HG02885 (cell line): ENCODE data around the gene NCR2.

Source experiments
- ATAC-seq: cut with Tn5 transposase; IDR thresholded peaks from one replicate; pipeline ENCODE4 v1.9.1; 2021; ENCODE audit warnings: mild to moderate bottlenecking; ENCODE audit not compliant: unreplicated experiment, poor library complexity

NCR2 gene

DNA sequence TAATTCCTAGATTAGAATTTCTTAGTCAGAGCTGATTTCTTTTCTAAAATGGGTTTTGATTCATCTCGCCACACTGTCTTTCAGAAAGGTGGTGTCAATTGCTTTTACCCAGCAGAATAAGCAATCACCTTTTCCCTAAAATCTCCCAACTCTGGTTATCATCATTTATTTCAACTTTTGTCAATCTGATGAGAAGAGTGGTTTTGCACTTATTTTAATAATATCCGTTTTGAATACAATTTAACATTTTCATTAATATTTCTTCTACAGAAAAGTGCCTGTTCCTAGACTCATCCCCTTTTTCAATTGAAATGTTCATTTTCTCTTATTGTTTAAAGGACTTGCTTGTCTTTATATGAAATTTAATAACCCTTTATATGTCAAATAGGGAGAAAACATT, 8.2 kb upstream of the NCR2 start:
- no peak for ATAC-seq

DNA sequence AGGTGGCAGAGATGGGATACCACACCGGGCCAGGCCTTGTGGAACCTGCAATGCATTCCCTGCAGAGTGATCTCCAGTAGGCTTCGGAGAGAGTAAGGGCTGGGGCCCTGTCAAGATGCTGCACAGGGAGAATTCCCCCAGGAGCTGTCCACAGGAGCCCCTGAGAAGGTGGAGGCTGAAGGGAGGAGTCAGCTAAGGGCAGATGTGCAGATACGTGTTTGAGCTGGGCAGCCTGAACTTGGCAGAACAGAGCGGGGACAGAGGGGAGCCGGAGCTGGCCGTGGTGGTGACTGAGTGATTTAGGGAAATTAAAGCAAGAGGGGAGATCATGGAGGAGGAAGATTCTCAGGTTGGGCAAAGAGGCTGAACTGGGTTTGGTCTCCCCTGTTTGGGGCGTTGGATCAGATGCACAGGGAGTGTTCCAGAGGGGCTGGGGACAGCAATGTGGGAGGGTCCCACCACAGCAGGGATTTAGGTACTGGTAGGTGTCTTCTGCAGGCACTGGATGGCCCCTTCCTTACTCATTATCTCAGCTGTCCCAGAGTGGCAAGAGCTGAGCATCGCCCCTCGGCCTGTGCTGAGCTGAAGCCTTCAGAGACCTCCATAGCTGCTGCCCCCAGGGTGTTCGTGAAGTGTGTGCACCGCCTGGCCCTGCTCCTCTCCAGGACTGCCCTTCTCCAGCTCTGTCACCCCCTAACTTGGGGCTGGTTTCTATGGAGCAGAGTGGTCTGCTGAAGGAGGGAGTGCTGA, 3.8 kb upstream of the NCR2 start:
- ATAC-seq, result no peak

DNA sequence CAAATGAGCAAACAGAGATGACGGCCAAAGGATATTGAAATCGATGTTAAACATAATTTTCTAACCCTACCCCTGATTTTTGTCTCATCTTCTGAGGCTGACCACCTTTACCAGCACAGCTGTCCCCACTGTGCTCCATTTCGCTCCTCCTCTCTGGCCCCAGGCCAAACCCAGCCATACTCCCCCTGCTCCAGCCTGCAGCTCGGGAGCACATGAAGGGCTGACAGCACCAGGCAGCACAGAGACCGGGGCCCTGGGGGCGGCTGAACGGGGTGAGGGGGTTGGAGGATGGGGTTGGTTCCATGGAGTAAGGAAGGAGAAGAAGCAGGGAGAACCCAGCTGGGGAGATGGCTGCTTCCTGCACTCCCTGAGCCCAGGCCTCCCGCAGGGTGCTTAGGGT, 3.2 kb upstream of the NCR2 start:
- ATAC-seq, result no peak

DNA sequence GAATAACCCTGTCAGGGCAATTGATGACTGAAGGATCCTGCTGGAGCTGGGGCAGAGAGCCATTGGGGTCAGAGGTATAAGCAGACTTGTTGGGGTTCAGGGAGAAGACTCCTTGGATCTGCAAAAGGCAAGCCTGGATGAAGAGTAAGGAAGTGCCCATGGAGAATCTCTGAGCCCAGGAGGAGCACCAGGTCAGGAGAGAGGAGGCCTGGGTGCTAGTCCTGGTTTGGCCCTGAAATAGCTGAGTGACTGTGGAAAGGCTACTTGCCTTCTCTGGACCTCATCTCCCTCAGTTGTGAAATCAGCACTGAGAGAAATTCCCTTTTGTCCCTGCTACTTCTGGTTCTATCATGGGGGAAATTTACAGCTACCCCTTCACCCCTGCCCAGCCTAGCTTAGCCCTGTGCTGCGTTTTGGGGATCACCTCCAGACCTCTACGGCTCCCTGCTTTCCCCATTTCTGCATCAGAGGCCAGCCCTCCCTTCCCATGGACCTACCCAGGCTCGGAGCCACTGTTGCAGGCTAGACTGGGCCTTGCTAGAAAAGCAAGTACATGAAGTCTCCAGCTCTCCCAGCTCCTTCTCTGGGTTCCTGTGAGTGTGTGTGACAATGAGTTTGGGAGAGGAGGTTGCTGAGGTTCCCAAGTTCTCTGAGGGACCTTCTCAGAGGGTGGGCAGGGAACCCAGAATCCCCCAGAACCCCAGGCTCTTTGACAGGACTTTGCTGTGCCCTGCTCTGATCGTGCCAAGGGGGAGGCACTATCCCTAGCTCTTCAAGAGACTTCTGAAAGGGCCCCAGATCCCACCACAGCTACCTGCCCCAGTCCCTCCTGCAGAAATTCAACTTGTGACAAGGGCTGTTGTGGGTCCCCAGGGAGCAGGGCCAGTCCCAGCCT, 2.3 kb upstream of the NCR2 start:
- no peak for ATAC-seq

DNA sequence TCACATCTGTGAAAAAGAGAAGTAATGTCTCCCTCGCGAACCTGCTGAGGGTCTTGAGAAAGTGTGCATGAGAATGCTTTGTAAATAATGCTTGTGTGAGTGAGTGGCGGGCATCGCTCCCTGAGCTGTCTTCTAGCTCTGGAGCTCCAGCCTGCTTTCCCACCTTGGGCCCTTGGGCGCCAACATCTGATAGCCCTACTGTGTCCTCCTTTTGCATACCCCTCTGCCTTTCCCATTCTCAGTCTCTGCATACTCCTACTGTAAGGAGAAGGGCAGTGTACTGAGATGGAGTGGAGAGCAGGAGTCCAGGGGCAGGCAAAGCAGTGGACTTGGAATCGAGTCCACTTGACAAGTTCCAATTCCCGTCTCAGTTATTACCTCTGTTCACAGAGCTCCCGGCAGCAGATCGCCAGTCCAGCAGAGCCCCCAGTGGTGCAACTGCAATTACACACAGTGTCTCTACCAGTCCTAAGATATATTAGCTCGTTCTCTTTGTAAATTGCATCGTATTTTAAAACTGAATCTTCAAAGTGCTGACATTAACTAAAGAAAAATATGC, 847 bp upstream of the NCR2 start:
- no peak for ATAC-seq

DNA sequence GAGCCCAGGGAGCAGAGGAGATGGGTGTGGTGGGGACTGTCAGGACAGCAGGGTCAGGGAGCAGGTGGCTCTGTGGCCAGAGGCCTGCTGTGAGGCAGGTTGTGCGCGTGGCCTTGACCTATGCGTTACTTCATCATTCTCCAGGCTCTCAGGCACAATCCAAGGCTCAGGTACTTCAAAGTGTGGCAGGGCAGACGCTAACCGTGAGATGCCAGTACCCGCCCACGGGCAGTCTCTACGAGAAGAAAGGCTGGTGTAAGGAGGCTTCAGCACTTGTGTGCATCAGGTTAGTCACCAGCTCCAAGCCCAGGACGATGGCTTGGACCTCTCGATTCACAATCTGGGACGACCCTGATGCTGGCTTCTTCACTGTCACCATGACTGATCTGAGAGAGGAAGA, 535 bp downstream of the NCR2 start:
- no peak for ATAC-seq

DNA sequence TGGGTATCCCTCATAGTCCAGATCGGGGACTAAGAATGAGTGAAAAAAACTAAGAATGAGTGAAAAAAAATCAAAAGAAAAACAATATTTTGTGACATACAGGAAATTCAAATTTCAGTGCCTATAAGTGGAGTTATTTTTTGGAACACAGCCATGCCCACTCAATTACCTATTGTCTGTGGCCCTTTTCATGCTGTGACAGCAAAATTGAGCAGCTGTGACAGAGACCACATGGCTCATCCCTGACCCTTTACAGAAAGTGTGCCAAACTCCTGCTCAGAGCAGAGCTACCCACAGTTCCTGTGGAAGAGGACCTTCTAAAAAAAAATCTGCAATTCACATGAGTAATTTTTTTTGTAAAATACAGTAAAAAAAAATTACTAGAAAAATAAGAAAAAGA, 1.4 kb downstream of the NCR2 start:
- no peak for ATAC-seq

DNA sequence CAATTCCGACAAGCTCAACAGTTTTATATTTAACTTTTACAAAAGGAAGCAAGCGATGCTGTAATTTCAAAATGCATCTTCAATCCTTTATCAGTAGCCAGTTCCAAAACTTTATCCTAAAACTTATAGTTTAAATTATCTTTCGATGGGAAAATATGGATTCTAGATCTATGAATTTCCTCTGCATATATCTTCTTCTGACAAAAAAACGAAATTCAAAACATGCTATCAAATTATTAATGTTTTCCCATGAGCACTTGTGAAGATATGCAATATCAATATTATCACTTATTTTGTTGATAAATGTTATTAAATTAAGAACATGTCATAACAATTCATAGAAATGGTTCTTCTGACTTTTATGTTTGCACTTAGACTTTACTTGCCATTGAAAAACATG, 2.3 kb downstream of the NCR2 start:
- no peak for ATAC-seq

DNA sequence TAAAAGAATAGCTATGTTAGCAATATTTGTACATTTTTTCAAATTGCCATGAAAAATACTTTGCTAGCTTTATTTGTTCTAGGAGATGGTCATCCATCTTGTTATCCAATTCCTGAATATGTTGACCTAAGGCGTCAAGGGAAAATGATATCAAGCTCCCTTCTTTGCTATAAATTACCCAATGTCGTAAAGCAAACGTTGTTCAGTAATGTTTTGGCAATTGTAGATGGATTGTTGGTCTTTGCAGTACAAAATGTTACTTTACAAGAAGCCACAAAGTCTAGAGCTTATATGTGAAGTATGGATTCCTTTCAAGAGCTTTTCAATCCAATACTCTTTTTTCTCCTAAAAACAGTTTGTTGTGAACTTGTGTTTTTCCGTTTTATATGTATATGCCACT, 3.3 kb downstream of the NCR2 start:
- no peak for ATAC-seq

DNA sequence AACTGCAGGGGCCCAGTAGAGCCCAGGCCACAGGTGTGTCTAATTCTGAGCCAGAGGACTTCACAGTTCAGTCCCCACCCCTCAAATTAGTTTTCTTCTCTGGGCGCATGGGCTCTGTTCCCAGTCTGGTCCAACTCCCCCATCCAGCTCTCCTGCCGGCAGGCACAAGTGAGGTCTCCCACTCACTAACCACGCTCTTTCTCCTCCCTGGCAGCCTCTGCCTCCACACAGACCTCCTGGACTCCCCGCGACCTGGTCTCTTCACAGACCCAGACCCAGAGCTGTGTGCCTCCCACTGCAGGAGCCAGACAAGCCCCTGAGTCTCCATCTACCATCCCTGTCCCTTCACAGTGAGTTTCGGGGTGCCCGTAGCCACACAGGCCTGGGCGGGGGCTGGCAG, 6.2 kb downstream of the NCR2 start:
- ATAC-seq, result no peak

DNA sequence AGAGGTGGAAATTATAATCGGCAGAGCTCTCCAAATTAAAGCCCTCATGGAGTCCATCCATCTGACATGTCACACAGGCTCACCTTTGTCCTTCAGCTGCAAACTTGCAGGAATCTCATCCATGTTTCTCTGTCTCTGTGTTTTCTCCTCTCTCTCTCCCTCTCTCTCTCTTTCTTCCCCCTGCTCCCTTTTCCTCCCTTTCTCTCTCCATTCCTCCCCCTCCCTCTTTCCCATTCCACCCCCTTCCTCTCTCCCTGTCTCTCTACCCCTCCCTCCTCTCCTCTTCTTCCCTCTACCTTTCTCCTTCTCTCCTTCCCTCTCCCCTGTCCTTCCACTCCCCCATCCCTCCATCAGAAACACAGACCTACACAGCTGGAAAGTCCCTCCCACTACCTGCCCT, 6.8 kb downstream of the NCR2 start:
- ATAC-seq, result no peak

DNA sequence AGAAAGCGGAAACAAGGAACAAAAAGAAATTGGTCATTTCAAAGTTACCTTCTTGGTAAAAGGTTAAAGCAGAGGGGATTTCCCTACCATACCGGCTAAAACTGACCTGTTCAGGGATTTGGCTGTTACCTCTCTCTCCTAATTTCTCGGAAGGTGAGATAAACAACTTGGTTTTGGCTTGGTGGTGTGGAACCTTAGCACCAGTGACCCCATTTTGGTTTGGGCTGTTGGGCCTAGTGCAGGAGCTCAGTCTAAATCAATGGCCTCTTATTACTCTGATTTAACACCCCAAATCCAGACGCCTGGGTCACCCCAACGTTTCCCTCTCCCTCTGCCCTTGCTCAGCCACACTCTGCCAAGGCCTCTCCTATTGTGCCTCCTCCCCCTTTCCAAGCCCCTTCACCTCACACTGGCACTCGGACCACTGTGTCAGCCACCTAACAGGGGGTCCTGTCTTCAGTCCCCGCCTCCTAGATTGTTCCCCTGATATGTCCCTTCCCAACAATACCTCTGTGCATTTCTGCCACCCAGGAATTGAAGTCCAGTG, 8.3 kb downstream of the NCR2 start:
- no peak for ATAC-seq

DNA sequence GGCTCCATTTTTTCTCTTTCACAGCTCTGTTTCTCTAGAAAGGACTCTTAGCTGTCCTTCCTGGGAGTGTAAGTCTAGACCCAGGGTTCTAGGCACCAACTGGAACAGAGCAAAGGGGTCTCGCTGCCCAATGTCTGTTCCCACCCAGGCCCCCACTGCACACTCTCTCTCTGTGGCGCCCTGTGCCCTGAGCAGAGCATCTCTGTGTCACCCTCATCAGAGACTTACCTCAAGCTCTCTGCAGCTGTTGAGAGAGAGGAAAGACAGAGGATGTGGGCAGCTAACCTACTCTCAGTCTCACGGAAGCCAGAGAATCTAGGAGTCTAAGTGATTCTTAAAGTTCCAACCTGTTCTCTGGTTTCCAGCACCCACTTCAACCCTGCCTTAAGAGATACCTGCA, 9.5 kb downstream of the NCR2 start:
- no peak for ATAC-seq

DNA sequence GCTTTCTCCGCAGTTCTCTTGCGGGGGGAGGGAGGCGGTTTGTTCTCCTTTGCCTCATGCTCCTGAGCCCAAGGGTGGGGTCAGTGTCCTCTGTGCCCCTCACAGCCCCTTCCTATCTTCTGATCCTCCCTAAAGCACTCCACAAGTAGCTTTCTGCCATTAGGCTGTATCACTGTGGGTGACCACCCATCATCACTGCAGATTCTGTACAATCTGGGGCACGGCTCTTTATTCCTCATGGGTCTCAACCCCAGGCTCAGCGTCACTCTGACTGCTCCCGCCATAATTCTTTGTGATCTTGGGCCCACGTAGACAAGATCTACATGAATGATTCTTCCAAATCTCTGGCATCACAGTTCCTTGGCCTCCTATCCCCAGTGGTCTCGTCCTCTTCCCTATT, 10.5 kb downstream of the NCR2 start:
- no peak for ATAC-seq

DNA sequence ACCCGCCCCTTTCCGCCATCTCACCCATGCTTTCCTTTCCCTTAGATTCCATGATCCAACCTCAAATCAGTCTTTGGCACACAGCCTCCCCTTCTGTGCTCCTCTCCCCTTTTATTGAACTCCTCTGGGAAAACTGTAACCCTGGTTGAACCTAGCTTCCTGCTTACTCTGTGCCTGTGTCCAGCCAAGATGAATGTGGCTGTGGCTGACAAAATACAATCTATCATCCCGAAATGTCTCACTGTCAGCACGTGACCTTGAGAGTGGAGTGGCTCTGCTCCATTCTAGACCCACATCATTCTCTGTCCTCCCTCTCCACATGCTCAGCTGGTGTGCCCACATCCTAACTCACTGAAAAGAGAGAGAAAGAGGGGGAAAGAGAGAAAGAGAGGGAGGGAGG, 11.0 kb downstream of the NCR2 start:
- no peak for ATAC-seq

DNA sequence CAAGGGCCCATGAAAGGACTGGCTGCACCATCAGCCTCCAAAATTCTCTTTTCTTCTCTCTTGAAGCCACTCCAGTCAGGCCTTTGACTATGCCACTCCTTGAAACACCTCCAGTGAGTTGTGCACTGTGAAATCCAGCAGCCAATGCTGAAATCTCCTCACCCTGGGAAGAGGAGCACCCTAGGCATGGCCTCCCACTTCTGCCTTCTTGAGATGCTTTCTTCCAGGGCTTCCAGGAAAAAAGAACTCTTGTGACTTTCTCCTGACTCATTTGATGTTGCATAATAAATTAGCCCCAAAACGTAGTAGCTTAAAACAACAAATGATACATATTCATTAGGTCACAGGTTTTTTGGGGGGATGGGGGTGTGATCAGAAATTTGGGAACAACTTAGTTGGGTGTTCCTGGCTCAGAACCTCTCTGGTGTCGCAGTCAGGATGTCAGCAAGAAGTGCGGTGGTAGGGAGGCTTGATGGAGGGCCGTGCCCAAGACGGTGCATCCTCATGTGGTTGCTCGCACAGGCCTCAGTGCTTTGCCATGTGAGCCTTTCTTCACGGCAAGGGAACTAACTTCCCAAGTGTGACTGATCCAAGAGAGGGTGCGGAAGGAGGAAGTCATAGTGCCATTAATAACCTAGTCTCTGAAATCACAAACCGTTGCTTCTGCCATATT, 12.1 kb downstream of the NCR2 start:
- no peak for ATAC-seq

DNA sequence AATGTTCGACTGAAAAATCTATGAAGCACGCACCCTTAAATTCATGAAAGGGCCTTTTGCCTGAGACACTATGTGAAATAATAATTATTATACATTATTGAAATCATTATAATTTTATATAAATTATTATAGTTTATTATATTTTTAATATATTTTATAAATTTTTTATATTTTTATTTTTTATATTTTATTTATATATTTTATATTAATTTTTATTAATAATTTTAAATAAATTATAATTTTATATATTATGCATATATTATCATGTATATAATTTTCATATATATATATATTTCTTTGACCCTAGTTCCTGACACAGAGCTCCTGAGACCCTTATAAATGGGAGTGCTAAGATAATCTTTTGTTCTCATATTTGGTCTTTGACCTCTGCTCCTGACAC, 13.5 kb downstream of the NCR2 start:
- ATAC-seq, result no peak

DNA sequence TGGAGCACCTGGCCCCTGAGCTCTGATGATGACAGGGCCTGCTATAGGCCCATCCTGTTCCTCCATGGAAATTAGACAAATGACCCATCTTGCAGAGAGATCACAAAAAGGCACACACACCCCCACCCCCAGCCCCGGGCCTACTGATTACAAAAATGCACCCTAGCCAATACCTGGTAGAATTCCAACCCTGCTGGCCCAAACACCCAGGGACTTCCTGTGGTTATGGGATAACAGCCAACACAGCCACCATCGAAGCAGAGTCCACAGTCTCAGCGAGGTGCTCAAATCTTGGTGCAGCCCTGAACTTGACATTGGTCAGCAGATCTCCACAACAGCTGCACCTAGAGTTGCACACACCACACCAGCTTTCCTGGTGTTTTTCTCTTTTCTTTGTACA, 17.0 kb downstream of the NCR2 start:
- no peak for ATAC-seq

DNA sequence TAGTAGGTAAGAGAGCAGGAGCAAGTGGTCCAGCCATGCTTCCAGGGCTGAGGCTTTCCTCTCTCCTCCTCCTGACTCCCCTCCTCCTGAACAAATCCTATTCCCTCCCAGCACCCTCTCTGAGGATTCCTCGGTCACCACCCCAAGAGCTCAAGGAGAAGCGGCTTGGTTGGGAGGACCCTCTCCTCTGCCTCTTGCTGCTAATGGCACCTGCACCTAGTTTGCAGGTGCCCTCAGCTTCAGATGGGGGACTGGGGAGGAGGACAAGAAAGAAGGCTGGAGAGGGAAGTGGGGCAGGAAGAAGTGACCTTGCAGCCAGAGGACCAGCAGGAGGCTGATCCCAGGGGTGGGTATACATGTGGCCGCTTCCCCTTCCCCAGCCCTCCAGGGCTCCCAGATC, 17.5 kb downstream of the NCR2 start:
- ATAC-seq, result no peak

DNA sequence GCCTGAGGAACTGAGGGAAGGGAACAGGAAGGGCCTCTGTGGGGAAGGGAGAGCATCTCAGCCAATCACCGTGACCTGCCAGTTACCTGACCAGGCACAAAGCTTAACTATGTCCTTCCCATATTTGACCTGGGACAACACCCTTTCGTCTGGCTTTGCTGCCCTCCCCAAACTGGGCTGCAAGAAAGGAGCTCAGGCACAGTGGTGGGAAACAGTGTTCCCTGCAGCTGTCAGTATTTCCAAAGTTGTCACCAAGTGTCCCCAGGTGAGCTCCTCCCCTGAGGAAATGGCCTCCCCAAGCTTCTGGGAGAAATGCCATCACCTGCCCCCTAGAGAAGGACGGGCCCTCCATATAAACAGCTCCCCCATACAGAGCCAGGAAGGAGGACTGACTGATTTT, 17.9 kb downstream of the NCR2 start:
- ATAC-seq, result no peak

DNA sequence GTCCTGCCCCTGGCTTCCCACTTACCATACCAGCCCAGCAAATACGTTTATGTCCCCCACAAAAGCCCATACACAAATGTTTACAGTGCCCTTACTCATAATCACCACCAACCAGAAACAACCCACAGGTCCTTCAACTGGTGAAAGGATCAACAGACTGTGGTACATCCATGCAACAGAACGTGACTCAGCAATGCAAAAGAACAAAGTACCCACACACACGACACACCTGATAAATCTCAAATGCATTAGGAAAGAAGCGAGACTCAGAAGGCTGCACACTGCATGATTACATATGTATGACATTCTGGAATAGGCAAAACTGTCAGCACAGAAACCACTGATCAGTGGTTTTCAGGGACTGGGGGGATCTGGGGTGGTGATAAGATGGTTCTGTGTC, 20.5 kb downstream of the NCR2 start:
- ATAC-seq, result no peak
